Immature natural killer cell (primary cell): ENCODE results near the gene FCGBP. TPM values are rescaled to one million over a fixed set of nuclear protein-coding genes. Genes with fewer than 3 reads are reported as not detected.
"Not testable (repeated sequence)": the region's sequence is repeated elsewhere in the genome, so short reads cannot be mapped to it uniquely, and the experiment has no call there.

Experiments used
- DNase-seq, 3 donors: peaks; one replicate each; pipeline ENCODE4 v3.0.0; 2022; ENCODE audit warnings: mixed read lengths in 1 of 3
- H3K27ac Mint-ChIP-seq, 6 donors: one replicate each; pipeline ENCODE4 v1.8.0; 2020; ENCODE audit warnings: mixed read lengths in 6 of 6, mild to moderate bottlenecking in 5 of 6, inconsistent platforms in 4 of 6, moderate library complexity in 3 of 6
- H3K27me3 Mint-ChIP-seq, 3 donors: one replicate each; pipeline ENCODE4 v1.8.0; 2020 to 2021; ENCODE audit warnings: low read depth in 3 of 3, mild to moderate bottlenecking in 3 of 3, mixed read lengths in 3 of 3, moderate library complexity in 3 of 3, inconsistent platforms in 1 of 3
- H3K36me3 Mint-ChIP-seq, 3 donors: one replicate each; pipeline ENCODE4 v1.8.0; 2020; ENCODE audit warnings: mixed read lengths in 3 of 3, inconsistent platforms in 2 of 3, mild to moderate bottlenecking in 2 of 3
- H3K4me1 Mint-ChIP-seq, 2 donors: one replicate each; pipeline ENCODE4 v1.8.0; 2020; ENCODE audit warnings: inconsistent platforms in 2 of 2, mild to moderate bottlenecking in 2 of 2, mixed read lengths in 2 of 2, moderate library complexity in 1 of 2
- H3K4me3 Mint-ChIP-seq, 5 donors: one replicate each; pipeline ENCODE4 v1.8.0; 2020; ENCODE audit warnings: mild to moderate bottlenecking in 5 of 5, mixed read lengths in 5 of 5, inconsistent platforms in 3 of 5, moderate library complexity in 3 of 5
- H3K9me3 Mint-ChIP-seq, 6 donors: one replicate each; pipeline ENCODE4 v1.8.0; 2020; ENCODE audit warnings: mild to moderate bottlenecking in 6 of 6, mixed read lengths in 6 of 6, inconsistent platforms in 4 of 6, moderate library complexity in 3 of 6
- polyA plus RNA-seq, 3 donors: library from polyadenylated mRNA; unstranded; fragments of 300-500 nt; fragmentation: Illumina TruSeq; gene quantifications; one replicate each; pipeline ENCODE4 v1.2.3, GENCODE V29; 2021

FCGBP gene
- polyA plus RNA-seq, 3 donors from 2014 or later: 0.36 to 0.92 TPM; not detected in 1

GRCh38 chr19:39903486-39904091 is 30.8 kb downstream of the FCGBP start:
- not testable (repeated sequence) for H3K9me3 Mint-ChIP-seq

GRCh38 chr19:39902326-39902725 is 32.1 kb downstream of the FCGBP start:
- H3K27ac Mint-ChIP-seq, H3K27me3 Mint-ChIP-seq, H3K4me3 Mint-ChIP-seq, H3K4me1 Mint-ChIP-seq, H3K36me3 Mint-ChIP-seq, DNase-seq, H3K9me3 Mint-ChIP-seq: not testable (repeated sequence)

More at GRCh38 chr19:39903486-39904091, 30.8 kb downstream of the FCGBP start:
- not testable (repeated sequence) for H3K27ac Mint-ChIP-seq, DNase-seq, H3K36me3 Mint-ChIP-seq, H3K4me1 Mint-ChIP-seq, H3K27me3 Mint-ChIP-seq, H3K4me3 Mint-ChIP-seq

GRCh38 chr19:39901681-39902080 is 32.8 kb downstream of the FCGBP start:
- not testable (repeated sequence) for H3K9me3 Mint-ChIP-seq, H3K4me3 Mint-ChIP-seq, H3K4me1 Mint-ChIP-seq, H3K36me3 Mint-ChIP-seq, H3K27ac Mint-ChIP-seq, H3K27me3 Mint-ChIP-seq, DNase-seq

- H3K36me3 Mint-ChIP-seq, H3K27me3 Mint-ChIP-seq, DNase-seq, H3K4me1 Mint-ChIP-seq, H3K4me3 Mint-ChIP-seq, H3K9me3 Mint-ChIP-seq: not testable (repeated sequence)
- H3K27ac Mint-ChIP-seq: peak overlapping the region in 1 of 6 donors; percentile 71
These were observed 35.6 kb downstream of the FCGBP start for GRCh38 chr19:39898858-39899257.

GRCh38 chr19:39897511-39898245 is 36.8 kb downstream of the FCGBP start:
- H3K9me3 Mint-ChIP-seq, H3K27ac Mint-ChIP-seq, H3K4me1 Mint-ChIP-seq, H3K4me3 Mint-ChIP-seq, H3K36me3 Mint-ChIP-seq, H3K27me3 Mint-ChIP-seq: not testable (repeated sequence)
- DNase-seq: peak; percentile 51 to 68 (median 62)

- not testable (repeated sequence) for H3K4me3 Mint-ChIP-seq, H3K9me3 Mint-ChIP-seq, H3K27me3 Mint-ChIP-seq, H3K36me3 Mint-ChIP-seq, H3K4me1 Mint-ChIP-seq, DNase-seq
- peak overlapping the region in 1 of 6 donors; percentile 1 for H3K27ac Mint-ChIP-seq
These were observed 39.3 kb downstream of the FCGBP start for GRCh38 chr19:39895096-39895495.

- not testable (repeated sequence) for H3K36me3 Mint-ChIP-seq, H3K27me3 Mint-ChIP-seq, H3K9me3 Mint-ChIP-seq, DNase-seq, H3K4me3 Mint-ChIP-seq, H3K4me1 Mint-ChIP-seq
- peak overlapping the region in 1 of 6 donors; percentile 1 for H3K27ac Mint-ChIP-seq
These were observed 40.2 kb downstream of the FCGBP start for GRCh38 chr19:39894236-39894606.

- peak overlapping the region in 4 of 5 donors; percentile 14 to 61 (median 42) for H3K4me3 Mint-ChIP-seq
- DNase-seq: peak; percentile 9 to 30 (median 20)
- H3K9me3 Mint-ChIP-seq, H3K36me3 Mint-ChIP-seq, H3K4me1 Mint-ChIP-seq, H3K27me3 Mint-ChIP-seq: not testable (repeated sequence)
- H3K27ac Mint-ChIP-seq: peak overlapping the region in 5 of 6 donors; percentile 0 to 89 (median 23)
These were observed 40.8 kb downstream of the FCGBP start for GRCh38 chr19:39893366-39894235.

- not testable (repeated sequence) for DNase-seq, H3K36me3 Mint-ChIP-seq
These were observed 41.9 kb downstream of the FCGBP start for GRCh38 chr19:39892506-39892902.

GRCh38 chr19:39891660-39892505 is 42.6 kb downstream of the FCGBP start:
- DNase-seq: peak in 1 of 3 donors; percentile 7
- H3K36me3 Mint-ChIP-seq, H3K27me3 Mint-ChIP-seq, H3K9me3 Mint-ChIP-seq, H3K4me1 Mint-ChIP-seq: not testable (repeated sequence)
- Mint-ChIP-seq H3K27ac (peak overlapping the region in 2 of 6 donors; percentile 4 to 20), H3K4me3 (peak overlapping the region in 3 of 5 donors; percentile 11 to 46 (median 34))

More at GRCh38 chr19:39892506-39892902, 41.9 kb downstream of the FCGBP start:
- not testable (repeated sequence) for H3K27me3 Mint-ChIP-seq, H3K9me3 Mint-ChIP-seq, H3K4me1 Mint-ChIP-seq
- H3K4me3 Mint-ChIP-seq: peak overlapping the region in 1 of 5 donors; percentile 11
- H3K27ac Mint-ChIP-seq: peak overlapping the region in 2 of 6 donors; percentile 4 to 20

- no peaks in the 10 kb centered on the region for H3K9me3 Mint-ChIP-seq
- no peak for DNase-seq
- peak overlapping the region in 1 of 6 donors; percentile 37 for H3K27ac Mint-ChIP-seq
- H3K4me1 Mint-ChIP-seq: peaks cover 6 to 8% of the 10 kb centered on the region in 2 donors
- H3K27me3 Mint-ChIP-seq: peaks cover 0 to 5% (median 0%) of the 10 kb centered on the region in 3 donors
- peak overlapping the region in 1 of 5 donors; percentile 19 for H3K4me3 Mint-ChIP-seq
- H3K36me3 Mint-ChIP-seq: peaks cover 0 to 4% (median 0%) of the 10 kb centered on the region in 3 donors
These were observed 43.5 kb downstream of the FCGBP start for GRCh38 chr19:39890755-39891551.

- H3K4me3 Mint-ChIP-seq, H3K36me3 Mint-ChIP-seq, H3K27ac Mint-ChIP-seq, H3K4me1 Mint-ChIP-seq, H3K9me3 Mint-ChIP-seq, DNase-seq, H3K27me3 Mint-ChIP-seq: not testable (repeated sequence)
These were observed 44.3 kb downstream of the FCGBP start for GRCh38 chr19:39889872-39890754.
